Choroid plexus epithelial cell (primary cell): ENCODE results near the gene LCN1.
A peak's percentile ranks its signal among the peaks of the same experiment; 100 is the strongest.
"Not testable (repeated sequence)": the region's sequence is repeated elsewhere in the genome, so short reads cannot be mapped to it uniquely, and the experiment has no call there.

Experiments used
- DNase-seq: peaks from one replicate; pipeline ENCODE4 v3.0.0-alpha.2; 2010; ENCODE audit warnings: low read depth
- H3K4me3 ChIP-seq: 2 replicates; pipeline ENCODE4 v1.5.1; 2011; ENCODE audit warnings: low read depth, mild to moderate bottlenecking, control low read depth, low read length, moderate library complexity
- CTCF ChIP-seq: conservative IDR thresholded peaks from 2 replicates; pipeline ENCODE4 v1.5.1; 2011; ENCODE audit warnings: low read depth, mild to moderate bottlenecking, control low read depth, inconsistent platforms, low read length, moderate library complexity

The LCN1 gene

GRCh38 chr9:135536216-135536615, 15.0 kb downstream of the LCN1 start:
- DNase-seq = peak; percentile 83
- no peak overlapping the region for H3K4me3 ChIP-seq
- no peak for TF ChIP-seq CTCF

- DNase-seq = peak; percentile 22
- not testable (repeated sequence) for H3K4me3 ChIP-seq
Observed at GRCh38 chr9:135543262-135543894, 22.1 kb downstream of the LCN1 start.

- TF ChIP-seq CTCF = no peak
- no peak for DNase-seq
- H3K4me3 ChIP-seq = no peak overlapping the region
Observed at GRCh38 chr9:135544981-135545635, 23.9 kb downstream of the LCN1 start.

- not testable (repeated sequence) for H3K4me3 ChIP-seq, DNase-seq
Observed at GRCh38 chr9:135545646-135546176, 24.5 kb downstream of the LCN1 start, which contains the start of gene OBP2A. OBP2A (plus strand) TSS chr9:135546126; CDS start chr9:135546181, 55 bp downstream.

- H3K4me3 ChIP-seq, DNase-seq: not testable (repeated sequence)
Observed at GRCh38 chr9:135546792-135547617, 25.8 kb downstream of the LCN1 start.

GRCh38 chr9:135547756-135548736, 26.8 kb downstream of the LCN1 start:
- no peak for DNase-seq
- no peak for TF ChIP-seq CTCF
- H3K4me3 ChIP-seq = no peak overlapping the region

- DNase-seq, H3K4me3 ChIP-seq: not testable (repeated sequence)
Observed at GRCh38 chr9:135549478-135550343, 28.5 kb downstream of the LCN1 start.

- TF ChIP-seq CTCF = no peak
- no peak overlapping the region for H3K4me3 ChIP-seq
- DNase-seq = no peak
Observed at GRCh38 chr9:135550344-135550918, 29.2 kb downstream of the LCN1 start.
